ENCODE measurements around the gene HACD3. TPM values are rescaled to one million over a fixed set of nuclear protein-coding genes. Genes with fewer than 3 reads are reported as not detected.
A peak's percentile ranks its signal among the peaks of the same experiment; 100 is the strongest.

Gene HACD3
- total RNA-seq, 2 donors from 2014 or later: 23.3 to 45.0 TPM

GRCh38 chr15:65576664-65577063 is 46.4 kb downstream of the HACD3 start:
- Mint-ChIP-seq H3K36me3 (peaks cover 0 to 14% of the 10 kb centered on the region in 2 donors), H3K27ac (peak overlapping the region in 1 of 2 donors; percentile 23), H3K9me3 (no peaks in the 10 kb centered on the region)
- DNase-seq (ENCODE audit: low spot score in 2 of 2): no peak
- no peak for ATAC-seq

- Mint-ChIP-seq H3K9me3 (no peaks in the 10 kb centered on the region), H3K36me3 (peaks cover 5 to 21% of the 10 kb centered on the region in 2 donors), H3K27ac (peak overlapping the region in 1 of 2 donors; percentile 23)
- ATAC-seq (no peak), DNase-seq (ENCODE audit: low spot score in 2 of 2) (no peak)
Measured at GRCh38 chr15:65577129-65577996, 47.1 kb downstream of the HACD3 start.

DNA sequence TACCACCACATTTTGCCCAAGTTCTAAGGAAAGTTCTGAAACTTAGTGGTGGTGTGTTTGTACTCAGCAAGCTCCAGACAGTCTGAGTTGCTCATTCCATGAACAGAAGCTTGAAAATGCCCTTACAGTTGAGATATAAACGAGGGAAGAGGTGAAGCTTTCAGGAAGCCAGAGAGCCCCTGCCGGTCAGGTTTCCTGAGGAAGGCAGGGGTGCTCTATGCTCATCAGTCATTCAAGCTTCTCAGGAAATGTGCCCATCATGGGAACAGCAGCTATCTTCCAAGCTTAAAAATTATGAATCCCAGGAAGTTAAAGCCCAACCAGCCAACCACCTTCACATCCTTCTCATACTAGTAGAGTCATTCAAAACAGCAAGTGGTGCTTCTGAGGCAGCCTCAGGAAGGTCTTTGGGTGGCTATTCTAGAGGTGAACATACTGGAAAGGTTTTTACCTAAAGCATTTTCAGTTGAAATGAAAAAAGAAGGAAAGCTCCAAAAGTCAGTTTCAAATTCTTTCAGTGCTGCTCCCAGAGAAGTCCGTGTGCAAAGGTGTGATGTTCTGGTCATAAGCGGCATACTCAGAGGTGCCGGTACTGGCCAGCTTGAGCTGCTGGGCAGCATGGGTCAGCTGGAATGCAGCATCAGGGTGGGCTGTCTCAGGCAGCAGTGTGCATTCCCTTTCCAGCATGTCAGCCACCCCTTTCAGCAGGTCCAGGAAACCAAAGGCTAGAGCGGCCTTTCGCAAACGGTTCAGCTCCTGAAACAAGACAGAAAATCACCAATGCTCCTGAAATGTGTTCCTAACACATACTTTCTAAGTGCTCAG is 48.9 kb downstream of the HACD3 start:
- H3K27ac Mint-ChIP-seq: peak overlapping the region; percentile 62 to 85
- DNase-seq (ENCODE audit: low spot score in 2 of 2) (no peak), ATAC-seq (no peak)
- H3K9me3 Mint-ChIP-seq: no peaks in the 10 kb centered on the region
- peaks cover 5 to 30% of the 10 kb centered on the region in 2 donors for H3K36me3 Mint-ChIP-seq

- H3K27ac Mint-ChIP-seq: peak overlapping the region; percentile 62 to 74
- no peaks in the 10 kb centered on the region for H3K9me3 Mint-ChIP-seq
- DNase-seq (ENCODE audit: low spot score in 2 of 2) (no peak), ATAC-seq (no peak)
- peaks cover 8 to 36% of the 10 kb centered on the region in 2 donors for H3K36me3 Mint-ChIP-seq
Measured at GRCh38 chr15:65579762-65580161, 49.5 kb downstream of the HACD3 start.

- H3K27ac Mint-ChIP-seq: peak overlapping the region; percentile 62 to 67
- ATAC-seq (no peak), DNase-seq (ENCODE audit: low spot score in 2 of 2) (no peak)
- no peaks in the 10 kb centered on the region for H3K9me3 Mint-ChIP-seq
- peaks cover 8 to 35% of the 10 kb centered on the region in 2 donors for H3K36me3 Mint-ChIP-seq
Measured at GRCh38 chr15:65580287-65580686, 50.0 kb downstream of the HACD3 start.

- Mint-ChIP-seq H3K9me3 (no peaks in the 10 kb centered on the region), H3K36me3 (peaks cover 8 to 30% of the 10 kb centered on the region in 2 donors), H3K27ac (peak overlapping the region; percentile 59 to 92)
- ATAC-seq (peak; percentile 54 to 73), DNase-seq (ENCODE audit: low spot score in 2 of 2) (peak in 1 of 2 donors; percentile 17)
Measured at GRCh38 chr15:65583701-65584100, 53.4 kb downstream of the HACD3 start.

DNA sequence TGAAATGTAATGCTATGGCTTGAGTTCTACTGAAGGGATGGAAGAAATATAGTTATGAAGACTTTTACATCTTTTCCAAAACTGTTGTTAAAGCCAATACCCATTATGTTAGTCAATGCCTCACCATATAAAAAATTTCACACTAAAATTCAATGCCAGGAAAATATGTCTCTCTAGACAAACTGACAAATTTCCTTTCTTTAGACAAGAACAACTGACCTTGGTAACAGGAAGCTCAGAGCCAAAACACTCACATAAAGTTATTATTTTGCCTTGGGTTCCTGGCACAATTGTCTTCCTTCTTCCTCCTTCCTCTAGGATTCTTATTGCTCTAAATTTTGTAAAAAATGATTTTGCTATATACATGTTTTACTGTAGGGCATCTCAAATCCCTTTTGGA is 54.0 kb downstream of the HACD3 start:
- peak overlapping the region; percentile 59 to 92 for H3K27ac Mint-ChIP-seq
- ATAC-seq: no peak

DNA sequence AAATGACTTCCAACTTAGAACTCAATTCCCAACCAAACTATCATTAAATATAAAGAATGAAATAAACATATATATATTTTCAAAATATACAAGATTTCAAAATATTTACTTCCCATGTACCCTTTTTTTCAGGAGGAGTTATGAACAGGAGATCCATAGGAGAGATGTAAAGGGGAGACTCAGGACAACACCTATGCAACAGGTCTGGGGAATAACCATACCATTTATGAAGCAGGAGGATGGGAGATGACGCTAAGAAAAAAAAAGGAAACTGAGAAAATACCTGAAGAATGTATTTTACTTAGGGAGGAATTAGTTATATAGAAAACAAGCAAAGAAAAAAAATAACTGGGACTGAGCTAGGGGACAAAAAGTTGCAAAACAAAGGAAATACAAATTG is 56.8 kb downstream of the HACD3 start:
- no peak for ATAC-seq

More for the DNA sequence above, 54.0 kb downstream of the HACD3 start:
- peaks cover 8 to 30% of the 10 kb centered on the region in 2 donors for H3K36me3 Mint-ChIP-seq
- no peaks in the 10 kb centered on the region for H3K9me3 Mint-ChIP-seq
- DNase-seq (ENCODE audit: low spot score in 2 of 2): no peak

GRCh38 chr15:65595960-65596359 is 65.7 kb downstream of the HACD3 start:
- H3K36me3 Mint-ChIP-seq: peaks cover 0 to 10% of the 10 kb centered on the region in 2 donors

More for the DNA sequence above, 56.8 kb downstream of the HACD3 start:
- peaks cover 24 to 27% of the 10 kb centered on the region in 2 donors for H3K36me3 Mint-ChIP-seq
- H3K9me3 Mint-ChIP-seq: no peaks in the 10 kb centered on the region
- H3K27ac Mint-ChIP-seq: no peak overlapping the region
- no peak for DNase-seq (ENCODE audit: low spot score in 2 of 2)

GRCh38 chr15:65598468-65598867 is 68.2 kb downstream of the HACD3 start:
- H3K27ac Mint-ChIP-seq: peak overlapping the region; percentile 51 to 79
- ATAC-seq (no peak), DNase-seq (ENCODE audit: low spot score in 2 of 2) (no peak)
- no peaks in the 10 kb centered on the region for H3K9me3 Mint-ChIP-seq
- H3K36me3 Mint-ChIP-seq: peaks cover 0 to 4% of the 10 kb centered on the region in 2 donors

More at GRCh38 chr15:65595960-65596359, 65.7 kb downstream of the HACD3 start:
- no peaks in the 10 kb centered on the region for H3K9me3 Mint-ChIP-seq
- H3K27ac Mint-ChIP-seq: no peak overlapping the region
- DNase-seq (ENCODE audit: low spot score in 2 of 2) (no peak), ATAC-seq (no peak)

DNA sequence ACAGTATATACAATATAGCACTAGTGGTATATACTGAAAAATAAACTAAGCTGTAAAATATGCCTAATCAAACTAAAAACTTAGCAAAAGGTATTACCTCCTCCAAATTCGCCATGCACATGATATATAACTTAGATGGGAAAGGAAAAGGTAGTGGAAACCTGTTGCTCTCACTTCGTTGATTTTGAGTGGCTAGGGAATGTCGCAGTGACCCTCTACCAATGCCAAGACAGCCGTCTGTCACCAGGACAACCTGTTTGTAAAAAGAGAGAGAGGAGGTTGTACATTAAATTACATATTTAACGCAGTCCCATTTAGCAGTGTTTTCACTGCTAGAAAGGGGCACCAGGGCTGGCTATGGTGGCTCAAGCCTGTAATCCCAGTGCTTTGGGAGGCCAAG is 69.4 kb downstream of the HACD3 start:
- H3K36me3 Mint-ChIP-seq: peaks cover 0 to 4% of the 10 kb centered on the region in 2 donors

DNA sequence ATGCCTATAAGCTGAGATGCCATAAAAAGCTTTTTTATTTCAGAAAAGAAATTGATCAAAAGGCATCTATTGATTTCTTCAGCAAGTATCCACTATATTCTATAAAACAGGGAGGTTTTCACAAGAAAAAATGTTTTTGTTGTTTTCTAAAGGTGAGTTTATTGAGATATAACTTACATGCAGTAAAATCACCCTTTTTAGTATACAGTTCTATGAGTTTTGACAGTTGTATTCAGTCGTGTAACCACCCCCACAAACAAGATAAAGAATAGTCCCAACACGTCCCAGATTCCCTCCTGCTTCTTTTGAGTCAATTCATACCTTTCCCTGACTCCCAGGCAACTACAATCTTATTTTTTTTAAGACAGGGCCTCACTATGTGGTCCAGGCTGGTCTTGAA is 72.9 kb downstream of the HACD3 start:
- no peaks in the 10 kb centered on the region for H3K9me3 Mint-ChIP-seq
- DNase-seq (ENCODE audit: low spot score in 2 of 2) (no peak), ATAC-seq (no peak)
- H3K27ac Mint-ChIP-seq: no peak overlapping the region
- peaks cover 0 to 4% of the 10 kb centered on the region in 2 donors for H3K36me3 Mint-ChIP-seq

More for the DNA sequence above, 69.4 kb downstream of the HACD3 start:
- no peaks in the 10 kb centered on the region for H3K9me3 Mint-ChIP-seq
- DNase-seq (ENCODE audit: low spot score in 2 of 2) (no peak), ATAC-seq (no peak)
- H3K27ac Mint-ChIP-seq: no peak overlapping the region

DNA sequence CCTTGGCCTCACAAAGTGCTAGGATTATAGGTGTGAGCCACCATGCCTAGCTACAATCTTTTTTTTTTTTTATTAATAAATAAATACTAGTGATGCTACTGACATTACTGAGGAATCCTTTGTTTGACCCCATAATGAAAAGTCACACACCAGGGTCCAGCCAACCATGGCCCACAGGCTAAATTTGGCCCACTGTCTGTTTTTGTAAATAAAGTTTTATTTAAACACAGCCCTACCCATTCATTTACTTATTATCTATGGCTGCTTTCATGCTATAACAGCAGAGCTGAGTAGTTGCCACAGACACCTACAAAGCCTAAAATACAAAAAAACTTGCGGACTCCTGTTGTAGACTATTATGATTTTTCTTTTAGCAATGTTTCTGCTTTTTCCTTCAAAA is 73.3 kb downstream of the HACD3 start:
- ATAC-seq: no peak
- Mint-ChIP-seq H3K9me3 (no peaks in the 10 kb centered on the region), H3K36me3 (peaks cover 0 to 2% of the 10 kb centered on the region in 2 donors), H3K27ac (no peak overlapping the region)
- no peak for DNase-seq (ENCODE audit: low spot score in 2 of 2)

GRCh38 chr15:65610871-65611718 is 80.8 kb downstream of the HACD3 start, which contains the start of gene INTS14:
Gene INTS14, minus strand, starts transcription at chr15:65611131. Its CDS starts 3,751 bp downstream, at chr15:65607380.
- DNase-seq (ENCODE audit: low spot score in 2 of 2) (peak; percentile 94 to 97), ATAC-seq (peak; percentile 97 to 99)
- Mint-ChIP-seq H3K27ac (peak within 1 kb of the TSS; percentile 93 to 97), H3K9me3 (no peaks in the 10 kb centered on the region), H3K36me3 (peaks cover 8 to 12% of the 10 kb centered on the region in 2 donors)

- DNase-seq (ENCODE audit: low spot score in 2 of 2) (peak in 1 of 2 donors; percentile 11), ATAC-seq (no peak)
- peak overlapping the region; percentile 93 to 97 for H3K27ac Mint-ChIP-seq
- H3K36me3 Mint-ChIP-seq: peaks cover 8 to 12% of the 10 kb centered on the region in 2 donors
- H3K9me3 Mint-ChIP-seq: no peaks in the 10 kb centered on the region
Measured at GRCh38 chr15:65611888-65612615, 81.8 kb downstream of the HACD3 start.
